Measurements from ENCODE around the gene NUDT17. TPM values are rescaled to one million over a fixed set of nuclear protein-coding genes. Genes with fewer than 3 reads are reported as not detected.

NUDT17 gene
- total and polyA plus RNA-seq, 2 donors (not counting 1 experiment from before 2014, with no cell fraction given) = 7.7 TPM

GRCh38 chr1:145824499-145824842, 21.0 kb upstream of the NUDT17 start:
- Histone ChIP-seq H3K27ac (ENCODE audit: low read length in 2 of 2) (peak overlapping the region; percentile 61 to 89), H3K9ac (ENCODE audit: low read length) (peak overlapping the region; percentile 81), H3K79me2 (ENCODE audit: control insufficient read depth, insufficient read depth, low read length) (peaks cover 30% of the 10 kb centered on the region), H3K4me3 (ENCODE audit: control extremely low read depth in 1 of 5, extremely low read depth in 1 of 5, insufficient read depth in 1 of 5, low read depth in 2 of 5, low read length in 4 of 5) (peak overlapping the region; percentile 66 to 97 (median 82)), H3K9me3 (ENCODE audit: control extremely low read depth in 1 of 3, control insufficient read depth in 2 of 3, insufficient read depth in 1 of 3, low read length in 2 of 3) (no peaks in the 10 kb centered on the region), H4K20me1 (ENCODE audit: control insufficient read depth, insufficient read depth, low read length, poor library complexity, severe bottlenecking) (peaks cover 4% of the 10 kb centered on the region), H3K27me3 (replicated peaks in 1 of 4; ENCODE audit: control extremely low read depth in 1 of 4, control insufficient read depth in 3 of 4, insufficient read depth in 4 of 4, low read length in 3 of 4) (no peaks in the 10 kb centered on the region), H3K4me1 (ENCODE audit: control insufficient read depth in 2 of 2, insufficient read depth in 2 of 2, low read length in 2 of 2) (peaks cover 12 to 13% of the 10 kb centered on the region in 2 donors), H2AFZ (ENCODE audit: insufficient read depth, low read depth, low read length, poor library complexity, severe bottlenecking) (peak overlapping the region; percentile 96), H3K36me3 (replicated peaks in 1 of 2; ENCODE audit: control extremely low read depth in 1 of 2, control insufficient read depth in 1 of 2, extremely low read depth in 1 of 2, insufficient read depth in 2 of 2, low read length in 1 of 2) (peaks cover 11 to 34% of the 10 kb centered on the region in 2 experiments), H3K4me2 (replicated peaks; ENCODE audit: low read depth, low read length, poor library complexity, severe bottlenecking) (peak overlapping the region; percentile 82)
- ATAC-seq (ENCODE audit: low read depth) = no peak
- TF ChIP-seq EZH2 (IDR thresholded peaks at IDR 0.05; ENCODE audit: borderline replicate concordance, insufficient read depth, low read depth, low read length, poor library complexity, severe bottlenecking) (no peak), CTCF (IDR thresholded peaks at IDR 0.05) (no peak)
- peak overlapping the region; percentile 98 for H3K4me3 Mint-ChIP-seq
- DNase-seq = no peak
- 0% methylated on average over 3 of the region's 7 CpGs for WGBS (ENCODE audit: insufficient coverage)
- H3K27me3 Mint-ChIP-seq = no peaks in the 10 kb centered on the region
- H3K27ac Mint-ChIP-seq = peak overlapping the region; percentile 97
- intact Hi-C loops (cut with micrococcal nuclease) = loop anchor here (1.0 to 2.0 kb wide), 3 partner anchors 21 to 94 kb away; partner anchors contain the start of genes NUDT17 and PEX11B
- no peaks in the 10 kb centered on the region for H3K9me3 Mint-ChIP-seq (ENCODE audit: insufficient read depth)
- ChIA-PET CTCF (interaction anchor here (0.9 to 1.5 kb wide), 3 partner anchors 20 to 86 kb away, joined by 3 to 15 read pairs (median 10); partner anchors contain the start of genes NUDT17 and PIAS3), POLR2A (interaction anchor here (0.5 to 1.8 kb wide), 7 partner anchors 21 to 228 kb away, joined by 3 to 11 read pairs (median 4); partner anchors contain the start of genes NUDT17, PEX11B, PIAS3 and RBM8A)
- peaks cover 28% of the 10 kb centered on the region for H3K4me1 Mint-ChIP-seq

DNA sequence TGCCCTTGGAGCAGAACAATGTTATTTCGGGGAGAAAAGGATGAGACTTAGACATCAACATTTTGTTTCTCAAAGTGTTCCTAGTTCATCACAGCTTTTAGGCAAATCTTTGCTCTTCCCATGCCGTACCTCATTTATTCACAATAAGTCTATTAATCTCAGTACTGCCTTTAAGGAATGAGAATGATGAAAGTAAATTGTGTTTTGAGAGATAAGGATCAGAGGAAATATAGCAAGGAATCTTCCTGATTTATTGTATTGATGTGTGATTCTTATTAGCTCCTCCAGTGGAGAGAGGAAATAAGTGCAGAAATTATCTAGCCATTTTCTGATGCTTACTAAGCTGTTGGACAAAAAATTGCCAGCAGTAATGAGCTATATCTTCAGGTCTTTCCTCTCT, 19.4 kb upstream of the NUDT17 start:
- H3K27ac Mint-ChIP-seq = peak overlapping the region; percentile 22
- Histone ChIP-seq H3K27ac (ENCODE audit: low read length in 2 of 2) (no peak overlapping the region), H3K4me3 (ENCODE audit: control extremely low read depth in 1 of 5, extremely low read depth in 1 of 5, insufficient read depth in 1 of 5, low read depth in 2 of 5, low read length in 4 of 5) (no peak overlapping the region), H3K79me2 (ENCODE audit: control insufficient read depth, insufficient read depth, low read length) (peaks cover 29% of the 10 kb centered on the region), H3K4me2 (replicated peaks; ENCODE audit: low read depth, low read length, poor library complexity, severe bottlenecking) (no peak overlapping the region), H3K4me1 (ENCODE audit: control insufficient read depth in 2 of 2, insufficient read depth in 2 of 2, low read length in 2 of 2) (peaks cover 12 to 13% of the 10 kb centered on the region in 2 donors), H4K20me1 (ENCODE audit: control insufficient read depth, insufficient read depth, low read length, poor library complexity, severe bottlenecking) (peaks cover 4% of the 10 kb centered on the region), H3K27me3 (replicated peaks in 1 of 4; ENCODE audit: control extremely low read depth in 1 of 4, control insufficient read depth in 3 of 4, insufficient read depth in 4 of 4, low read length in 3 of 4) (no peaks in the 10 kb centered on the region), H3K9ac (ENCODE audit: low read length) (no peak overlapping the region), H3K36me3 (replicated peaks in 1 of 2; ENCODE audit: control extremely low read depth in 1 of 2, control insufficient read depth in 1 of 2, extremely low read depth in 1 of 2, insufficient read depth in 2 of 2, low read length in 1 of 2) (peaks cover 11 to 50% of the 10 kb centered on the region in 2 experiments), H3K9me3 (ENCODE audit: control extremely low read depth in 1 of 3, control insufficient read depth in 2 of 3, insufficient read depth in 1 of 3, low read length in 2 of 3) (no peaks in the 10 kb centered on the region), H2AFZ (ENCODE audit: insufficient read depth, low read depth, low read length, poor library complexity, severe bottlenecking) (no peak overlapping the region)
- peak overlapping the region; percentile 71 for H3K4me3 Mint-ChIP-seq
- intact Hi-C loops (cut with micrococcal nuclease) = no loop called here
- POLR2A ChIA-PET = no interaction called here
- TF ChIP-seq CTCF (IDR thresholded peaks at IDR 0.05) (no peak), EZH2 (IDR thresholded peaks at IDR 0.05; ENCODE audit: borderline replicate concordance, insufficient read depth, low read depth, low read length, poor library complexity, severe bottlenecking) (no peak)
- ATAC-seq (ENCODE audit: low read depth) (no peak), DNase-seq (no peak)
- no CpG with 5 or more reads among the region's 2 CpGs for WGBS (ENCODE audit: insufficient coverage)
- H3K27me3 Mint-ChIP-seq = no peaks in the 10 kb centered on the region
- CTCF ChIA-PET = interaction anchor here (1.2 to 1.4 kb wide), 2 partner anchors 15 to 19 kb away, joined by 3 to 7 read pairs; partner anchors contain the start of gene NUDT17
- H3K4me1 Mint-ChIP-seq = peaks cover 28% of the 10 kb centered on the region
- H3K9me3 Mint-ChIP-seq (ENCODE audit: insufficient read depth) = no peaks in the 10 kb centered on the region
